ENCODE measurements around the gene TSPAN7. TPM values are rescaled to one million over a fixed set of nuclear protein-coding genes. Genes with fewer than 3 reads are reported as not detected.

TSPAN7 gene
- total RNA-seq, 1 donor from 2014 or later: 1.1 TPM

DNA sequence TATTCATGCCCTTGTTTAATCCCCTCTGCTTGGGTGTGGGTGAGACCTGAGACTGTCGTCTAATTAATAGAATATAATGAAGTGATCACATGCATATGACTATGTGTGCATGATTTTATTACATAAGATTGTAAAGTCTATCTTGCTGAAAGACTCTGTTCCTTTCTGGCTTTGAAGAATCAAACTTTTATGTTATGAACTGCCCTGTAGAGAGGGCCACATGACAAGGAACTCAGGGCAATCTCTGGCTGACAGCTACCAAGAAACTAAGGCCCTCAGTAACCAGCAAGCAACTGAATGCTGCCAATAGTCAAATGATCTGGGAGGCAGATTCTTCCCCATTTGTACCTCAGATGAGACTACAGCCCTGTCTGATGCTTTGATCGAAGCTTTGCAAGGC lies 13.5 kb downstream of the TSPAN7 start:
- FAIRE-seq (no peak), DNase-seq (ENCODE audit: low read depth) (no peak)
- Histone ChIP-seq H3K4me3 (ENCODE audit: low read depth, low read length) (no peak overlapping the region), H3K27me3 (ENCODE audit: control insufficient read depth, insufficient read depth, low read length) (no peaks in the 10 kb centered on the region), H3K36me3 (ENCODE audit: control insufficient read depth, insufficient read depth, low read length) (no peaks in the 10 kb centered on the region)
- TF ChIP-seq, protein P1, sequence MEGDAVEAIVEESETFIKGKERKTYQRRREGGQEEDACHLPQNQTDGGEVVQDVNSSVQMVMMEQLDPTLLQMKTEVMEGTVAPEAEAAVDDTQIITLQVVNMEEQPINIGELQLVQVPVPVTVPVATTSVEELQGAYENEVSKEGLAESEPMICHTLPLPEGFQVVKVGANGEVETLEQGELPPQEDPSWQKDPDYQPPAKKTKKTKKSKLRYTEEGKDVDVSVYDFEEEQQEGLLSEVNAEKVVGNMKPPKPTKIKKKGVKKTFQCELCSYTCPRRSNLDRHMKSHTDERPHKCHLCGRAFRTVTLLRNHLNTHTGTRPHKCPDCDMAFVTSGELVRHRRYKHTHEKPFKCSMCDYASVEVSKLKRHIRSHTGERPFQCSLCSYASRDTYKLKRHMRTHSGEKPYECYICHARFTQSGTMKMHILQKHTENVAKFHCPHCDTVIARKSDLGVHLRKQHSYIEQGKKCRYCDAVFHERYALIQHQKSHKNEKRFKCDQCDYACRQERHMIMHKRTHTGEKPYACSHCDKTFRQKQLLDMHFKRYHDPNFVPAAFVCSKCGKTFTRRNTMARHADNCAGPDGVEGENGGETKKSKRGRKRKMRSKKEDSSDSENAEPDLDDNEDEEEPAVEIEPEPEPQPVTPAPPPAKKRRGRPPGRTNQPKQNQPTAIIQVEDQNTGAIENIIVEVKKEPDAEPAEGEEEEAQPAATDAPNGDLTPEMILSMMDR (IDR thresholded peaks at IDR 0.05; ENCODE audit: insufficient read depth, low read length, severe bottlenecking): no peak

DNA sequence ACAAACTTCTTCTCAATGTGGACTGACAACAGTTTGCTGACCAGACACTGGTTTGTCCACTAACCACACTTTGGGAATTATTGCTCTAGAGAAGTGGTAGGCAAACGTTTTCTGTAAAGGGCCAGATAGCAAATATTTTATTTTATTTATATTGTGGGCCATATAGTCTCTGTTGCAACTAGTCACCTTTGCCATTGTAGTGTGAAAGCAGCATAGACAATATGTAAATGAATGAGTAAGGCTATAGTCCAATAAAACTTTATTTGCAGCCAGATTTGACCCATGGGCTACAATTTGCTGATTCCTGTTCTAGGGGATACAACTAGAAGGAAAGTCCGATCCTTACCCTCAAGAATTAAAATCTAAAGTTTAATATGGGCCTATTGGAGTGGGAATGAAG lies 14.5 kb downstream of the TSPAN7 start:
- TF ChIP-seq, protein P1 (IDR thresholded peaks at IDR 0.05; ENCODE audit: insufficient read depth, low read length, severe bottlenecking): no peak
- FAIRE-seq: no peak
- no peak overlapping the region for H3K4me3 ChIP-seq (ENCODE audit: low read depth, low read length)
- H3K27me3 ChIP-seq (ENCODE audit: control insufficient read depth, insufficient read depth, low read length): no peaks in the 10 kb centered on the region
- H3K36me3 ChIP-seq (ENCODE audit: control insufficient read depth, insufficient read depth, low read length): no peaks in the 10 kb centered on the region
- DNase-seq (ENCODE audit: low read depth): no peak

DNA sequence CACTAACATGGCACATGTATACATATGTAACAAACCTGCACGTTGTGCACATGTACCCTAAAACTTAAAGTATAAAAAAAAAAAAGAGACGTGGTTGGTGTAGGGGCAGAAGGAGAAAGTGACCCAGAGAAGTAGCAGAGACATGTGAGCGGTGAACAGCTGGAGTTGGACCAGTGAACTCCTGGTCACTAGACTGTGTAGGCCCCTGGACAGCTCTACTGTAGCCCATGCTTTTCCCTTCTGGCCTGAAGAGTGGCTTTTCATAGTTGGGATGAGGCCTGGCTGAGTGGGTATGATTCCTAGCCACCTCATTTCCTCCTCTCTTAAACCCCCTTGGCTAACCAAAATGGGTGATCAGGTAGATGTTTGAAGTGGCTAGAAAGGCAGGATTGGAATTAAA lies 16.4 kb downstream of the TSPAN7 start:
- Histone ChIP-seq H3K36me3 (ENCODE audit: control insufficient read depth, insufficient read depth, low read length) (no peaks in the 10 kb centered on the region), H3K27me3 (ENCODE audit: control insufficient read depth, insufficient read depth, low read length) (no peaks in the 10 kb centered on the region), H3K4me3 (ENCODE audit: low read depth, low read length) (no peak overlapping the region)
- TF ChIP-seq, protein P1 (IDR thresholded peaks at IDR 0.05; ENCODE audit: insufficient read depth, low read length, severe bottlenecking): no peak
- FAIRE-seq: no peak
- no peak for DNase-seq (ENCODE audit: low read depth)

DNA sequence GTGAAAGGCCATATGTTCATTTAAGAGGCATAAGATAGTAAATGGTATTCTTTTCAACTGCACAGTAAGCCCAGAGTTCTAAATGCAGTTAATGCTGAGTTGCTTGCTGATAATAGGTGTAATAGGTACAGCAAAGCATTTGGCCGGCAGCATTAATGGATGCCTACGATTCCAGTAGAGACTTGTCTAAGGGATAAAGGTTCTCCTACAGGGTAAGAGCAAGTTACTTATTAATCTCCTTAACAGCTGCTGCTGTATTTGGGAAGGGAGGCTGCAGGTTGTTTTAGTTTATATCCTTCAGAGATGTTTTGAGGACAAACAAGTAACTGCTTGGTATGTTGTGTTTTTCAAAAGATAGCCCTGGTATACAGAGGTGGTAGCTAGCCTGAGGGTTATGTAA lies 16.8 kb downstream of the TSPAN7 start:
- TF ChIP-seq, protein P1 (IDR thresholded peaks at IDR 0.05; ENCODE audit: insufficient read depth, low read length, severe bottlenecking): no peak
- FAIRE-seq: no peak

DNA sequence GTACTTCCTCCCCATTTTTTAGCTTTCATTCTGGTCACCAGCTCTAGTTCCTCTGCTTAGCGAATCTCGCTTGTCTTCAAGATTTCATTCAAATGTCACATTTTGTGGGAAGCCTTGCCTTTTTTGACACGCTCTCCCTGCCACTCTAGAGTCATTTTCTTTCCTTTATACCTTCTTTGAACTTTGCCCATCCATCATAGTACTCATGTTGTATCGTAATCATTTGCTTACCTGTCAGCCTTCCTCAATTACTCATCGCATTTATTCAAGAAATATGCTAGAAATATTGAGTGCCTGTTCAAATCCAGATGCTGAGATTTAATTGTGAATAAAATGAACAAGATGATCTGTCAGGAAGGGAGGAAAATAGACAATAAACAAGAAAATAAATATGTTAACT lies 21.8 kb downstream of the TSPAN7 start:
- Histone ChIP-seq H3K27me3 (ENCODE audit: control insufficient read depth, insufficient read depth, low read length) (no peaks in the 10 kb centered on the region), H3K4me3 (ENCODE audit: low read depth, low read length) (no peak overlapping the region), H3K36me3 (ENCODE audit: control insufficient read depth, insufficient read depth, low read length) (no peaks in the 10 kb centered on the region)
- FAIRE-seq (no peak), DNase-seq (ENCODE audit: low read depth) (no peak)
- TF ChIP-seq, protein P1 (IDR thresholded peaks at IDR 0.05; ENCODE audit: insufficient read depth, low read length, severe bottlenecking): no peak

More for the DNA sequence above, 16.8 kb downstream of the TSPAN7 start:
- H3K4me3 ChIP-seq (ENCODE audit: low read depth, low read length): no peak overlapping the region
- peak; percentile 44 for DNase-seq (ENCODE audit: low read depth)
- no peaks in the 10 kb centered on the region for H3K36me3 ChIP-seq (ENCODE audit: control insufficient read depth, insufficient read depth, low read length)
- H3K27me3 ChIP-seq (ENCODE audit: control insufficient read depth, insufficient read depth, low read length): no peaks in the 10 kb centered on the region

DNA sequence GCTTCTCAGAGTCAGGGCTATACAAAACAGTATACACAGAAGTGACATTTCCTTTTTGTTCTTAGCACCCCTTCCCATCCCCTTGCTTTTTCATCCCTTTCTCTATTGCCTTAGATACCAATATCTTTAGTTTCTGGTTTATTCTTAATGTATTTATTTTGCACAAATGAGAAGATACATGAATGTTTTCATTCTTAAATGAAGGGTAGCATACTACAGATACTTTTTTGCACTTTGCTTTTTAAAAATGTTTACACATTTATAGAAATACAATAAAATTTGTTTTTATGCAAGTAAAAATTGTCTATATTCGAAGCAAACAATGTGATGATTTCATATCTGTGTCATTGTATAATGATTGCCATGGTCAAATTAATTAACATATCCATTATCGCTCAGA lies 33.1 kb downstream of the TSPAN7 start:
- DNase-seq (ENCODE audit: low read depth): no peak
- Histone ChIP-seq H3K36me3 (ENCODE audit: control insufficient read depth, insufficient read depth, low read length) (no peaks in the 10 kb centered on the region), H3K4me3 (ENCODE audit: low read depth, low read length) (no peak overlapping the region), H3K27me3 (ENCODE audit: control insufficient read depth, insufficient read depth, low read length) (no peaks in the 10 kb centered on the region)
- FAIRE-seq: no peak
- TF ChIP-seq, protein P1 (IDR thresholded peaks at IDR 0.05; ENCODE audit: insufficient read depth, low read length, severe bottlenecking): no peak
